Activated naive CD4-positive, alpha-beta T cell (primary cell): ENCODE results near the gene PPP1R1A.

Experiments used
- DNase-seq, 4 experiments: peaks; one replicate each; lab custom pipeline; 2025; lab: John Stamatoyannopoulos, UW

PPP1R1A gene

GRCh38 chr12:54603173-54603814 is 14.8 kb upstream of the PPP1R1A start:
- DNase-seq: peak; percentile 16 to 43 (median 18)

- no peak for DNase-seq
These were observed 14.2 kb upstream of the PPP1R1A start for GRCh38 chr12:54602661-54603060.

- no peak for DNase-seq
These were observed 13.4 kb upstream of the PPP1R1A start for GRCh38 chr12:54601841-54602240.

DNA sequence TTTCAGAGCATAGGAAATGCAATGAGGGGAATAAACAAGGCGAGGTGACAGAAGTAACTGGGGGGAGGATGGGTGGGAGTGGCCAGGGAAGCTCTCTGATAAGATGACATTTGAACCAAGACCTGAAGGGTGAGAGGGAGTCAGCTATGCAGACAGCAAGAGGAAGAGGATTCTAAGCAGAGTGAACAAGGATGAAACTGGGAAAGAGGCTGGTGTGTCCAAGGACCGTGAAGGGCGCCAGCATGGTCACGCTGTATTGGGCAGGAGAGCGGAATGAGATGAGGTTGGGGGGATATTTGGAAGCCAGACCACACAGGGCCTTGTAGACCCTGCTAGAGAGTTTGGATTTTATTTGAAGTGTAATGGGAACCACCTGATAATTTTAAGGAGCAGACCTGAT is 10.5 kb upstream of the PPP1R1A start:
- DNase-seq: no peak

DNA sequence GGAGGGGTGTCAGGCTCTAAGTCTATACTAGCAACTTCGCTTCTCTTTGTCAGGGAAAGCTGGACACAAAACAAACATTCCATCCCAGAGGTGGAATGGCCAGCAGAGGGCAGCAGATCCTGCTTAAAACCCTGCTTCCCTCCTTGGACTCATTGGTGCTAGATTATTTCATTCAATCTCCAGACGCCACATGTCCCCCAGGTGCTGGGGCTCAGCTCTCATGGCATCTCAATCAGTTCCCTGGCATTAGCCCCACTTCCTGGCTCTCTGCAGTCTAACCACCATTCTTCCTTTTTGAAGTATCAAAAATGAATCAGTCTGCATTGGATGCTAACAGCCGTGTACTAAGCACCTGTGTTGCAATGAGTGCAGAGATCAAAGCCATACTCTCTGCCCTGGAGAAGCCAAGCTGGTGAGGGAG is 8.1 kb upstream of the PPP1R1A start:
- peak in 3 of 4 experiments; percentile 18 to 42 (median 19) for DNase-seq

DNA sequence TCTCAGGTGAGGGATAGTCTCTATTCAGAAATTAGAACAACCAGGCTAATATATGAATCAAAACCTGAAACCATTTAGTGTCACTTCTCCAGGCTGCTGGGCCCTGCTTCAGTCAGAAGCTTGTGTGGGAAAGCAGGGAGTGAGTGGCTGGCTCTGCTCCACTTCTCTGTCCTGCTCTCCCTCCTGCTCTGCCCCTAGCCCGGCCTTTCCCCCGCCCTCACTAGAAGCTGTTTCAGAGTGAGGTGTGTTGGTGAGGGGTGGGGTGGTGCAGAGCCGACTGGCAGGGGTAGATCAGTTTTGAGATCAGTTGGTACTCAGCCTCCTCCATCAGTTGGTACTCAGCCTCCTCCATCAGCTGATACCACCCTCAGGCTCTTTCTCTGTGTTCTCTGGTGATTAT is 7.0 kb upstream of the PPP1R1A start:
- DNase-seq: no peak

DNA sequence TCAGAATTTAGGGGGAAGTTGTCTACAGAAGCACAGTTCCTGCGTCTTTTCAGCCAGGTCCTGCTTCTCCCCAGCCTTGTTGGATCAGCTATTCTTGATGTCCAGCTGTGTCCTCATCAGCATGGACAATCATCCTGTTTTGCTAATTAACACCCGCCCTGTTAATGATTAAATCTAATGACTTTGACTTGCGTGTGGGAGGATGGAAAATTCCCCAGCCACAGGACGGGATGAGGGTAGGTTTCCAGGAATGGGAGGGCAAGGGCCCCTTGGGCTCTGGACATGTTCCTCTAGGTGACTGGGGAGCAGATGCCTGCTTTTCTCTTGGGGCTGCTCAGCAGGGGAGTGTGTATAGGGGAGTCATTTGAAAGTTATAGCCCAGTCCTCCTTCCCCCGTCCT is 5.3 kb upstream of the PPP1R1A start:
- no peak for DNase-seq

- no peak for DNase-seq
These were observed 4.7 kb upstream of the PPP1R1A start for GRCh38 chr12:54593135-54593534.

- DNase-seq: no peak
These were observed 3.9 kb upstream of the PPP1R1A start for GRCh38 chr12:54592316-54592715.

GRCh38 chr12:54590978-54591591 is 2.6 kb upstream of the PPP1R1A start:
- no peak for DNase-seq

DNA sequence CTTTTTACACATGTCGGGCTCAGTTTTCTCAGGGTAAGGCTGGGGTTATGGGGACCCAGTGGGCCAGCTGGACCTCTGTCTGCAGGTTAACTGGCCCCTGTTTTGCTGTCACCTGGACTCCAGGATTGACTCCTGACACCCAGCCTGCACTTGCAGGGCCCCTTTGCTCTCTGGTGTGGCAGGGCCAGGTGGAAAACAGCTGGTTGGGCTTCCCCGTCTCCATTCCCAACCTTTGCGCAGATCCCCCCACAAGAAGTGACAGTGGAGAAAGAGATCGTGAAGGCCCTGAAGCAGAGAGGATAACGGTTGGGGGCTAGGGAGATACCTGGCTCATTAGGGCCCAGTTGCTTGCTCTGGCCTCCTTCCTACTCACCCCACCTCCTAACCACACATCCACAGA is 1.5 kb upstream of the PPP1R1A start:
- no peak for DNase-seq

DNA sequence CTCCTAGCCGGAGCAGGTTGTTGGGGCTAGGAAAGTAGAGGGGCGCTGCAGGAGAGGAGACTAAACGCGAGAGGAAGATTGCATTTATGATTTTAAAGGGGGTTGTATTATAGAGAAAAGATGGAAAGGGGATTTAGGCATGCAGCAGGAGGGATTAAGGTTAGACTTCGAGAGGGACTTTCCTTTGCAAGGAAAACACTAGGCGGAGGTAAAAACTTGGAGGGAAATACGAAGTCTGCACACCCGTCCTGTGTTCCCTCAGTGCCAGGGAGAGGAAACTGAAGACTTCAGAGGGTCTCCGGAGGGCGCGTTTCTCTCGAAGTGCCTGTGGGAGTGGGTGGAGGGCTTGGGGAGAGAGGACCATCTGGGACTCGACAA is 420 bp upstream of the PPP1R1A start:
- DNase-seq: no peak

GRCh38 chr12:54587315-54587873 is 1.1 kb downstream of the PPP1R1A start:
- no peak for DNase-seq

GRCh38 chr12:54586620-54587019 is 1.8 kb downstream of the PPP1R1A start:
- DNase-seq: no peak

DNA sequence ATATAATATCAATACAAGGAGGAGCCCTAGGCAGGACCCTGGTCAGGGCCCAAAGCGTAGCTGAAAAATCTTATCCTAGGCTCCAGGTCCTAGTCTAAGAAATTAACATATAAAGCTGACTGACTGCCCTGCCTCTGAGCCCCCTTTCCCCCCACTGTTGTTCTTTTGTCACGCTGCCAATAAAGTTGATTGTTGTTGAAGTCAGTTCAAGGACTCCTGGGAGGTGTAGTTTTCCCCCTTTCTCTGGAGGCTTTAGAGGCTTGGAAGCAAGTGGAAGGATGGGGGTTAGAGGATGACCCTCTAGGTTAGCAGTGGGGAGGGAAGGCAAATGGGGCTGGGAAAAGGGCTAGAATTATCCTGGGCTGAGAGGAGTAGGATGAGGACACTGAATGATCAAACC is 3.2 kb downstream of the PPP1R1A start:
- no peak for DNase-seq

DNA sequence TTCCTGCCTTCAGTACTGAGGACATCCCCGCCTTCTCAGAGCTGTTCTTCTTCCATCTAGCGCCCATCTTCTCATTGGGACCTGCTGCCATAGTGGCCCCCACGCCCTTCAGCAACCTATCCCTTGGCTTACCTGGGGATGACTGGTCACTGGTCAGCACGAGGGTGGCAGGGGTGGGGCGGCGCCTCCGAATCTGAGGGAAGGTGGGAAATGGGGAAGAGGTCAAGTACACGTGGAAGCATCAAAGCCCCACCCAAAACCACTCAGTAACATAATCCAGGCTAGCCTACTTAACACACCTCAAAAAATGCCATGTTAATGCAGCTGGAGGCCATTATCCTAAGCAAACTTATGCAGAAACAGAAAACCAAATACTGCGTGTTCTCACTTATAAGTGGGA is 4.3 kb downstream of the PPP1R1A start:
- no peak for DNase-seq

- DNase-seq: no peak
These were observed 4.7 kb downstream of the PPP1R1A start for GRCh38 chr12:54583726-54584125.

DNA sequence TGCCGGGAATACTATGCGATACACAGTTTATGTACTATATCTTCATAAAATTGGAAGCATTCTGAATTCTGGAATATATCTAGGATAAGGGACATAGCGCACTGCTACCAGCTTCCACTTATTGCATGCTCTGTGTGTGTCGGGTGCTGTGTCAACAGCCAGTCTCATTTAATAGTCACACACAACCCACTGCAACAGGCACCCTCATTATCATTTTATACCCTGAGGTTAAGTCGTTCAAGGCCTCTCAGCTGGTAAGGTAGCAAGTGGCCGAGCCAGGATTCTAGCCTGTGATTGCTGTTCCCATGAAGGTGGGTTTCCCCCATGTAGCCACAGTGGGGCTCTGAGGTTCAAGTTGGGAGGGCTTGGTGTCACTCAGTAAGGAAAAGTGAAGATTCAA is 7.0 kb downstream of the PPP1R1A start:
- no peak for DNase-seq

DNA sequence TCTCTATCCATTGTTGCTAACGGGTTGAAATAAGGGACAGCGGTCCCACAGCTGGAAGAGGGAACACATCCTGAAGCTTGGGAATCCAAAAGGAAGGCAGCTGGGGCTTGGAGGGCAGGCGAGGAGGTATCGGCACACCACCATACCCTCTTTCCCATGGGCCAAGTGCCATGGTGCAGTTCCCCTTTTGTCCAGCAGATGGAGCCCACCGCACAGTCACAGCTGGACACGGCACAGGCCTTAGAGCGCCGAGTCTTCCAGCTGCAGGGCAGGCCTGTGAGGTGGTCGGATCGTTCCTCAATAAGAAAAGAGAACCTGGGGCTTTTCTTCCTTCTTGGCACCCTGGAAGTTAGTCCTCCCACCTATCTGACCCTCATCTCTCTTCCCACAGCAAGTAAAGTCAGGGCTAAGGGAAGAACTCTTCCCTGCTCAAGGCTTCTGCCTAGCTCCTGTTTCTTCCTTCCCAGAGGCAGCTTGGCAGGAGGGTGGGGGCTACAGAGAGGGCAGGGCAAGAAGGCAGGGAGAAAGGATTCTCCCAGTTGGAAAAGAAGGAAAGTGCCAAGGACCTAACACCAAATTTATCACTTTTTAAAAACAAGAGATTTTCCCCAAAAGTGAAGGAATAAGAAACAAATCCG is 8.6 kb downstream of the PPP1R1A start:
- peak; percentile 61 to 83 (median 78) for DNase-seq

- DNase-seq: no peak
These were observed 9.2 kb downstream of the PPP1R1A start for GRCh38 chr12:54579258-54579657.

DNA sequence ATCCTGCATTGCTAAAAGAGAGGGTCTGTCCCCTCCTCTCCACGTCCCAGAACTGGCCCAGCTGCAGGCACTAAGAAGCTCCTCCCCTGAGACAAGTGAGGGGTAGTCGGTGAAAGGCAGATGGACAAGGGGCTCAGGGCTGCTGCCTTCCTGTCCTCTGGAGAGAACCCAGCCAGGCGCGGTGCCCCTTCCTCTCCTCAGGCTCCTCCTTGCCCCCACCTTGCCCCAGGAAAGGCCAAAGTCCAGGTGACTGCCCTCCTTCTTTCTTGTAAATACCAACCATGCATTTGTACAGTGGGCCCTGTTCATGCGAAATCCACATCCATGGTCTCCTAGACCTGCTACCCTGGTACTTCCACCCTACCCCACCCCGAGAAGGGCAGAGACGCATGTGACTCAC is 9.7 kb downstream of the PPP1R1A start:
- no peak for DNase-seq

- DNase-seq: no peak
These were observed 15.6 kb downstream of the PPP1R1A start for GRCh38 chr12:54572881-54573280.
